Body of pancreas (tissue), 4 donors: ENCODE measurements around the gene SPATS2. TPM values are rescaled to one million over a fixed set of nuclear protein-coding genes. Genes with fewer than 3 reads are reported as not detected.
A peak's percentile ranks its signal among the peaks of the same experiment; 100 is the strongest.

Source experiments
- ATAC-seq: fragments of 150-250 bp; one replicate; pipeline ENCODE4 v1.9.1; 2016
- DNase-seq, 4 donors: peaks; one replicate each; pipeline ENCODE4 v3.0.0-alpha.2; 2019
- H3K27ac ChIP-seq, 4 donors: fragments of 200-600 bp; sonication (generic); 1 replicate in 3 of 4; 2 replicates in 1 of 4; pipeline versions ENCODE4 v1.5.1 to v1.6.1; 2016 to 2019; ENCODE audit warnings: mild to moderate bottlenecking in 1 of 4, mixed read lengths in 1 of 4, moderate library complexity in 1 of 4
- H3K27me3 ChIP-seq, 2 donors: fragments of 200-600 bp; sonication (generic); one replicate each; pipeline ENCODE4 v1.6.0; 2016; ENCODE audit warnings: mild to moderate bottlenecking in 1 of 2
- H3K36me3 ChIP-seq, 2 donors: fragments of 200-600 bp; sonication (generic); replicated peaks in 1 of 2; 2 replicates each; pipeline ENCODE4 v1.5.1; 2016; ENCODE audit warnings: low read depth in 2 of 2; ENCODE audit not compliant: insufficient read depth in 1 of 2
- H3K4me1 ChIP-seq: fragments of 200-600 bp; sonication (generic); one replicate; pipeline ENCODE4 v1.6.0; 2016
- H3K4me3 ChIP-seq, 2 donors: fragments of 200-600 bp; sonication (generic); 1 replicate in 1 of 2; 2 replicates in 1 of 2; pipeline ENCODE4 v1.5.1; 2016 to 2019
- H3K9me3 ChIP-seq, 3 donors: fragments of 200-600 bp; sonication (generic); 1 replicate in 2 of 3; 2 replicates in 1 of 3; pipeline ENCODE4 v1.5.1; 2016
- CTCF ChIP-seq, 7 experiments: fragments of 450-650 bp in 4 of 7; fragments of 200-600 bp in 3 of 7; sonication (generic) in 3 of 7; IDR thresholded peaks; one replicate each; pipeline ENCODE4 v1.5.1; 2016 to 2019; ENCODE audit warnings: antibody characterized with exemption in 7 of 7
- POLR2A ChIP-seq, 3 donors: fragments of 450-650 bp; IDR thresholded peaks; one replicate each; pipeline ENCODE4 v1.6.1; 2016; ENCODE audit warnings: antibody characterized with exemption in 3 of 3, mild to moderate bottlenecking in 2 of 3
- WGBS, 2 donors: methylation state at CpG; one replicate each; pipeline ENCODE4 v1.1.5; 2017; 5-methylcytosine and 5-hydroxymethylcytosine counted together
- intact Hi-C: fragments of 100-400 bp; cut with DNase I; formaldehyde crosslinking; loops from one replicate; pipeline ENCODE4 v1.15.1; 2023
- total RNA-seq, 2 donors: library from RNA; depleted of rRNA; stranded (reverse); fragments of >200 nt; gene quantifications; one replicate each; pipeline ENCODE4 v1.1.0, GENCODE V29; 2016

The SPATS2 gene
- total RNA-seq, 2 donors from 2014 or later, result 10.9 to 17.5 TPM

DNA sequence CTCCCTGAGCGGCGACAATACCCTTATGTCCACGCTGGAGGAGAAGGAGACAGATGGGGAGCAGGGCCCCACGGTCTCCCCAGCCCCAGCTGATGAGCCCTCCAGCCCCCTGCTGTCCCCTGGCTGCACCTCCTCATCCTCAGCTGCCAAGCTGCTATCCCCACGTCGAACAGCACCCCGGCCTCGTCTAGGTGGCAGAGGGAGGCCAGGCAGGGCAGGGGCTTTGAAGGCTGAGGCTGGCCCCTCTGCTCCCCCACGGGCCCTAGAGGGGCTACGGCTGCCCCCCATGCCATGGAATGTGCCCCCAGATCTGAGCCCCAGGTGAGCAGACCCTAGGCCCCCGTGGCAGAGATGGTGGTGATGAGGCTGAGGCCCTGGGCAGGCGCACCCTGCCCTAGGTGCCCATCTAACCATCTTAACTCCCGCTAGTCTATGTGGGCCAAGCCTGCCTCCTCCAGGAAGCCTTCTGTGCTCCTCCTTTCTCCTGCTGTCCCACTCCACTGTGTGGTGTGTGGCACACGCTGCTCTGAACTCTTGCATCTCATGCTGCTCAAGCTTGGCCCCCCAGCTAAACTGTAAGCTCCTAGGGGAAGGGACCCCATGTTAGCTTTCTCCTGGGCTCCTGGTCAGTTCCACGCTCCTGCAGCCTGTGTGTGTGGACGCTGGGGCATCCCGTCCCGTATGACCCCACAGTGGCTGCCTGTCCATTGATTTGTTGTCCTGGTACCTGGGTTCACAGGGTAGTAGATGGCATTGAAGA lies 188.5 kb downstream of the SPATS2 start:
- H3K9me3 ChIP-seq, result no peaks in the 10 kb centered on the region
- intact Hi-C loops, result no loop called here
- TF ChIP-seq CTCF (IDR thresholded peaks at IDR 0.05), result no peak
- TF ChIP-seq POLR2A (IDR thresholded peaks at IDR 0.05), result no peak
- H3K27ac ChIP-seq, result no peak overlapping the region
- peaks cover 16 to 18% of the 10 kb centered on the region in 2 donors for H3K36me3 ChIP-seq
- WGBS, 2 donors, result 80 to 93% methylated on average over 5 to 18 of the region's 18 CpGs
- ATAC-seq, result no peak
- DNase-seq, result no peak
- H3K4me3 ChIP-seq, result no peak overlapping the region
- peaks cover 20% of the 10 kb centered on the region for H3K4me1 ChIP-seq
- H3K27me3 ChIP-seq, result no peaks in the 10 kb centered on the region

DNA sequence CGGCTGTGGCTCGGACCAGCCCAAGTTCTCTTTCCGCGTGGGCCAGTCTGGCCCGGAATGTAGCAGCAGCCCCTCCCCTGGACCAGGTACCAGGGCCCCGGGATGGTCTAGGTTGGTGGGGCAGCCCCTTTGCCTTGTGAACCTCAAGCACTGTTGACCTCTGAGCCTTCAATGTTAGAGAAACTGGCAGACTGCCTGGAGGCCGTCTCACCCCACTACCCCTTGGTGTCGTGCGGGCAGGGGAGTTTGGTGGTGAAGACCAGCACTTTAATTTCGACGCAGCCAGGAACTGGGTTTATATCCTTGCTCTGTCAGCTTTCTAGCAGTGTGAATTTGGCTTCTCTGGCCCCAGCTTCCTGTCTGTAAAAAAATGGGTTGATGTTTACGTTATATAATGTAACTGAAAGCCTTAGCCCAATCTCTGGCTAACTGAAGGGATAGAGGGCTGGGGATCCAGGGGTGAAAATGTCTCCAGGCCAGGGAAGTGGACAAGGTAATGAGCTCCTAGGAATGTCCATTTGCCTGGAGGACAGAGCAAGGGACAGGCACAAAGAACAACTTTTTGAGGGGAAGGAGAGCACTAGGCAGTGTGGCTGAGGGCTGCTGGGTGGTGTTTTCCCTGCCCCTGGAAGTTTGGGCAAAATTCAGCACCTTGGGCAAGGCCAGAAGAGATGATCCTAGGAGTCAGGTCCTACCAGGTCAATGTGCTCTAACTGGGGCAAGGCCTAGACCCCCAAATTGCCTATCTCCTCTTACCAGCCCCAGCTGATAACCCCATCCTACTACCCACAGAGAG lies 189.3 kb downstream of the SPATS2 start:
- H3K27me3 ChIP-seq, result no peaks in the 10 kb centered on the region
- peaks cover 18 to 19% of the 10 kb centered on the region in 2 donors for H3K36me3 ChIP-seq
- H3K4me3 ChIP-seq, result no peak overlapping the region
- no peaks in the 10 kb centered on the region for H3K9me3 ChIP-seq
- WGBS, 2 donors, result 78 to 92% methylated on average over 8 to 12 of the region's 12 CpGs
- DNase-seq (no peak), ATAC-seq (no peak)
- intact Hi-C loops, result no loop called here
- H3K4me1 ChIP-seq, result peaks cover 12% of the 10 kb centered on the region
- TF ChIP-seq POLR2A (IDR thresholded peaks at IDR 0.05) (no peak), CTCF (IDR thresholded peaks at IDR 0.05) (no peak)
- no peak overlapping the region for H3K27ac ChIP-seq

- intact Hi-C loops, result no loop called here
- Histone ChIP-seq H3K4me1 (peaks cover 4% of the 10 kb centered on the region), H3K27ac (no peak overlapping the region), H3K9me3 (no peaks in the 10 kb centered on the region), H3K36me3 (peaks cover 21 to 25% of the 10 kb centered on the region in 2 donors), H3K27me3 (no peaks in the 10 kb centered on the region), H3K4me3 (no peak overlapping the region)
- DNase-seq (no peak), ATAC-seq (no peak)
- WGBS, 2 donors, result 80 to 81% methylated on average over 7 to 17 of the region's 18 CpGs
- no peak for TF ChIP-seq CTCF (IDR thresholded peaks at IDR 0.05)
- TF ChIP-seq POLR2A (IDR thresholded peaks at IDR 0.05), result no peak
These were observed 190.1 kb downstream of the SPATS2 start for GRCh38 chr12:49557187-49557916.

- H3K36me3 ChIP-seq, result peaks cover 26 to 29% of the 10 kb centered on the region in 2 donors
- H3K9me3 ChIP-seq, result no peaks in the 10 kb centered on the region
- H3K27me3 ChIP-seq, result no peaks in the 10 kb centered on the region
- ATAC-seq, result no peak
- no peak overlapping the region for H3K4me3 ChIP-seq
- intact Hi-C loops, result no loop called here
- WGBS, 2 donors, result 62 to 92% methylated on average over 4 to 7 of the region's 7 CpGs
- no peaks in the 10 kb centered on the region for H3K4me1 ChIP-seq
- TF ChIP-seq POLR2A (IDR thresholded peaks at IDR 0.05) (no peak), CTCF (IDR thresholded peaks at IDR 0.05) (peak in 2 of 7 experiments; percentile 6 to 17)
- no peak for DNase-seq
- no peak overlapping the region for H3K27ac ChIP-seq
These were observed 190.6 kb downstream of the SPATS2 start for GRCh38 chr12:49557917-49558215.
